PC-3 (cell line): ENCODE results near the gene PLPPR3. TPM values are rescaled to one million over a fixed set of nuclear protein-coding genes. Genes with fewer than 3 reads are reported as not detected.

ENCODE experiments used
- ATAC-seq: fragments of 200-7000 bp; cut with Tn5 transposase; 2 replicates; pipeline ENCODE4 v1.9.1; 2020; ENCODE audit warnings: mild to moderate bottlenecking, moderate library complexity
- BruUV-seq: library from RNA; stranded (reverse); fragments of 400-500 nt; replicated peaks from 2 replicates; lab custom pipeline; 2021; lab: Mats Ljungman, UMichigan
- CTCF ChIA-PET: fragments of 300-600 bp; sonication (Branson Sonifier 250); formaldehyde crosslinking; loops from one replicate; lab custom pipeline; 2022; ENCODE audit warnings: antibody characterized with exemption; lab: Charles Lee
- POLR2A ChIA-PET: fragments of 300-600 bp; sonication (Branson Sonifier 250); formaldehyde crosslinking; loops from one replicate; lab custom pipeline; 2022; ENCODE audit warnings: antibody characterized with exemption; ENCODE audit not compliant: unreplicated experiment; lab: Charles Lee
- DNase-seq: peaks from one replicate; pipeline ENCODE4 v3.0.0-alpha.2; 2015
- H2AFZ ChIP-seq: fragments of 300-600 bp; sonication (generic); 2 replicates; pipeline ENCODE4 v1.6.0; 2016; ENCODE audit warnings: antibody characterized with exemption, low read length
- H3F3A ChIP-seq: fragments of 300-600 bp; sonication (generic); one replicate; pipeline ENCODE4 v1.6.0; 2017; ENCODE audit warnings: antibody characterized with exemption, low read length, control low read depth, mild to moderate bottlenecking; ENCODE audit not compliant: unreplicated experiment
- H3K27ac ChIP-seq: fragments of 300-600 bp; sonication (generic); 2 replicates; pipeline ENCODE4 v1.5.1; 2016; ENCODE audit warnings: mild to moderate bottlenecking, low read length
- H3K27me3 ChIP-seq: fragments of 300-600 bp; sonication (generic); 2 replicates; pipeline ENCODE4 v1.6.1; 2016; ENCODE audit warnings: low read length, mixed read lengths
- H3K36me3 ChIP-seq: fragments of 300-600 bp; sonication (generic); 2 replicates; pipeline ENCODE4 v1.6.1; 2016; ENCODE audit warnings: low read depth, mixed run types, low read length, mixed read lengths
- H3K4me1 ChIP-seq: fragments of 300-600 bp; sonication (generic); 2 replicates; pipeline ENCODE4 v1.5.1; 2016; ENCODE audit warnings: low read length; ENCODE audit not compliant: insufficient read depth
- H3K4me2 ChIP-seq: fragments of 300-600 bp; sonication (generic); 2 replicates; pipeline ENCODE4 v1.6.0; 2016; ENCODE audit warnings: low read length
- H3K4me3 ChIP-seq: fragments of 300-600 bp; sonication (generic); 2 replicates; pipeline ENCODE4 v1.5.1; 2016; ENCODE audit warnings: mild to moderate bottlenecking, low read length, mixed read lengths
- H3K79me2 ChIP-seq: fragments of 300-600 bp; sonication (generic); 2 replicates; pipeline ENCODE4 v1.6.1; 2017; ENCODE audit warnings: low read length, mixed read lengths
- H3K9ac ChIP-seq: fragments of 300-600 bp; sonication (generic); 2 replicates; pipeline ENCODE4 v1.6.0; 2016; ENCODE audit warnings: mild to moderate bottlenecking, low read length
- H3K9me2 ChIP-seq: fragments of 300-600 bp; sonication (generic); replicated peaks from 2 replicates; pipeline ENCODE4 v1.6.1; 2016; ENCODE audit warnings: mixed run types, low read length, mixed read lengths
- H3K9me3 ChIP-seq: fragments of 300-600 bp; sonication (generic); 2 replicates; pipeline ENCODE4 v1.6.1; 2016; ENCODE audit warnings: low read length, mixed read lengths
- H4K20me1 ChIP-seq: fragments of 300-600 bp; sonication (generic); 2 replicates; pipeline ENCODE4 v1.6.1; 2016; ENCODE audit warnings: low read length, mixed read lengths
- CTCF ChIP-seq: fragments of 300-600 bp; sonication (generic); conservative IDR thresholded peaks from 2 replicates; pipeline ENCODE4 v1.5.1; 2017; ENCODE audit warnings: antibody characterized with exemption, low read depth, mild to moderate bottlenecking, low read length
- EZH2 ChIP-seq: fragments of 300-600 bp; sonication (generic); IDR thresholded peaks from one replicate; pipeline ENCODE4 v1.6.1; 2017; ENCODE audit warnings: antibody characterized with exemption, mild to moderate bottlenecking, low read length; ENCODE audit not compliant: unreplicated experiment
- EZH2phosphoT487 ChIP-seq: fragments of 300-600 bp; sonication (generic); IDR thresholded peaks from 2 replicates; pipeline ENCODE4 v1.6.1; 2018; ENCODE audit warnings: mild to moderate bottlenecking, antibody characterized with exemption, low read length, borderline replicate concordance
- intact Hi-C: fragments of 100-400 bp; cut with micrococcal nuclease; formaldehyde crosslinking; loops from 2 replicates; pipeline ENCODE4 v1.9.0; 2023
- total RNA-seq: library from RNA; depleted of rRNA; stranded (reverse); fragments of >200 nt; gene quantifications from 2 replicates; pipeline ENCODE4 v1.2.3, GENCODE V29; 2014

Gene PLPPR3
- total RNA-seq, 1 experiment from 2014 or later = not detected

DNA sequence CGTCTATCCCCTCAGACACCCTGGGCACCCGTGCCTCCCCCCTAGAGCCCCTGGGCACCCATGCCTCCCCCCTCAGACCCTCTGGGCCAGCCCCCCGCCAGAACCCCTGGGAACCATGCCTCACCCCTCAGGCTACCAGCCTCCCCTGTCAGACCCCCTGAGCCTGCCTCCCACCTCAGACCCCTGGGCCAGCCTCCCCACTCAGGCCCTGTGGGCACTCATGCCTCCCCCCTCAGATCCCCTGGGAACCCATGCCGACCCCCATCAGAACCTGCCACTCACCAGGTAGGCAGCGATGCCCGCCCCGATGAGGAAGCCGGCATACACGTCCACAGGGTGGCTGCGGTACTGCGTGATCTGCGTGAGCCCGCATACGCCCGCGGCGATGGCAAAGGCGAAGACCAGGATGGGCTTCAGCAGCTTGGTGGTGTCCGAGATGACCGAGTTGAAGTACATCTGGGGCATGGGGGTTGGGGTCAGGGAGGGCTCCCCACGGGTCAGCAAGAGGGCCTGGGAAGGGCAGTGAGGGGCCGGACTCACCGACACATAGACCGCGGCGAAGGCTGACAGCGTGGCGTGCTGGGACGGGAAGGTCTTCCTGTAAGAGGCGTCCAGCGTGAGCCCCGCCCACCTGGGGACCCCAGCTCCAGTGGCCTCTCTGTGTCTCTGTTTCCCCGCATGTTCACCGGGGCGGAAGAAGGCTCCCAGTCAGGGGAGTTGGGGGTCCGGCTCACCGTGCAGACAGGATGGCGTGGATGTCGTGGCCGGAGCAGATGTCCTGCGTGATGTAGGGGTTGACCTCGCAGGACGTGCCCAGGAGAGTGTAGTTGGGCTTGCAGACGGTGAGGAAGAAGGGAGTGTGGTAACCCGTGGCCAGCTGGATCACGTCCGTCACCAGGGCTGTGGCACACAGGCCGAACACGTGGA is 7.3 kb downstream of the PLPPR3 start:
- POLR2A ChIA-PET = no interaction called here
- no peaks in the 10 kb centered on the region for H3K9me3 ChIP-seq
- no peak overlapping the region for H3K4me2 ChIP-seq
- H3K36me3 ChIP-seq = peaks cover 14% of the 10 kb centered on the region
- H4K20me1 ChIP-seq = 0 out of 2 replicates have a peak, but pooled peaks cover 4% of the 10 kb centered on the region
- ATAC-seq = peak; percentile 18; the same call in 1 of the 2 replicates
- no peaks in the 10 kb centered on the region for H3K27me3 ChIP-seq
- TF ChIP-seq CTCF = no peak
- no peak for TF ChIP-seq EZH2
- TF ChIP-seq EZH2phosphoT487 = no peak
- no peaks in the 10 kb centered on the region for H3F3A ChIP-seq
- no peak overlapping the region for H3K9ac ChIP-seq
- H3K9me2 ChIP-seq = no peaks in the 10 kb centered on the region
- no peak overlapping the region for H2AFZ ChIP-seq
- CTCF ChIA-PET = no interaction called here
- BruUV-seq = no TSS peak
- no peaks in the 10 kb centered on the region for H3K4me1 ChIP-seq
- intact Hi-C loops = no loop called here
- DNase-seq = no peak
- H3K79me2 ChIP-seq = no peaks in the 10 kb centered on the region
- no peak overlapping the region for H3K27ac ChIP-seq
- no peak overlapping the region for H3K4me3 ChIP-seq

- peaks cover 19% of the 10 kb centered on the region for H3K36me3 ChIP-seq
- H3K79me2 ChIP-seq = no peaks in the 10 kb centered on the region
- no peaks in the 10 kb centered on the region for H3F3A ChIP-seq
- no peak for DNase-seq
- ChIA-PET CTCF (no interaction called here), POLR2A (no interaction called here)
- H3K9me2 ChIP-seq = no peaks in the 10 kb centered on the region
- no peak overlapping the region for H3K4me2 ChIP-seq
- no peak overlapping the region for H3K27ac ChIP-seq
- no peak for TF ChIP-seq CTCF
- TF ChIP-seq EZH2phosphoT487 = no peak
- TF ChIP-seq EZH2 = no peak
- H3K9me3 ChIP-seq = no peaks in the 10 kb centered on the region
- BruUV-seq = no TSS peak
- no peak overlapping the region for H2AFZ ChIP-seq
- H4K20me1 ChIP-seq = 0 out of 2 replicates have a peak, but pooled peaks cover 4% of the 10 kb centered on the region
- no peaks in the 10 kb centered on the region for H3K4me1 ChIP-seq
- H3K9ac ChIP-seq = no peak overlapping the region
- no peaks in the 10 kb centered on the region for H3K27me3 ChIP-seq
- intact Hi-C loops = no loop called here
- H3K4me3 ChIP-seq = no peak overlapping the region
- ATAC-seq = peak; percentile 6; the same call in 1 of the 2 replicates
Measured at GRCh38 chr19:813219-814151, 8.3 kb downstream of the PLPPR3 start.
